NCI-H2029 treated with DMSO at 0.1 percent for 48 hours (cell line): ENCODE results near the gene KRTAP4-1.
A peak's percentile ranks its signal among the peaks of the same experiment; 100 is the strongest.
"Not testable (repeated sequence)": the region's sequence is repeated elsewhere in the genome, so short reads cannot be mapped to it uniquely, and the experiment has no call there.

Experiments used
- DNase-seq: peaks from one replicate; lab custom pipeline; 2025; lab: John Stamatoyannopoulos, UW

Gene KRTAP4-1

DNA sequence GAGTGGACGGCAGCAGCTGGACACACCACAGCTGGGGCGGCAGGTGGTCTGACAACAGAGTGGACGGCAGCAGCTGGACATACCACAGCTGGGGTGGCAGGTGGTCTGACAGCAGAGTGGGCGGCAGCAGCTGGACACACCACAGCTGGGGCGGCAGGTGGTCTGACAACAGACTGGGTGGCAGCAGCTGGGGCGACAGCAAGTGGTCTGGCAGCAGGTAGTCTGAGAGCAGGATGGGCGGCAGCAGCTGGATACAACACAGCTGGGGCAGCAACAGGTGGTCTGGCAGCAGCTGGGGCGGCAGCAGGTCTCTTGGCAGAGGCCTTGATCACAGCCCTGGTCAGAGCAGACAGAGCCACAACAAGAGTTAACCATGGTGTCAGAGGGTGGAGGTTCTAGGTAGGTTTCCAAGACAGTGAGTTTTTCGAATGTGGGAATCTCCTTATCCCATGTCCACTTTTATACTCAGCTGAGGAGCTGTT is at the start of gene KRTAP4-1:
TSS of gene KRTAP4-1 (minus strand) at position 432 of the 482 bp plus-strand sequence. CDS start at position 375, 57 bp downstream.
- no peak for DNase-seq

DNA sequence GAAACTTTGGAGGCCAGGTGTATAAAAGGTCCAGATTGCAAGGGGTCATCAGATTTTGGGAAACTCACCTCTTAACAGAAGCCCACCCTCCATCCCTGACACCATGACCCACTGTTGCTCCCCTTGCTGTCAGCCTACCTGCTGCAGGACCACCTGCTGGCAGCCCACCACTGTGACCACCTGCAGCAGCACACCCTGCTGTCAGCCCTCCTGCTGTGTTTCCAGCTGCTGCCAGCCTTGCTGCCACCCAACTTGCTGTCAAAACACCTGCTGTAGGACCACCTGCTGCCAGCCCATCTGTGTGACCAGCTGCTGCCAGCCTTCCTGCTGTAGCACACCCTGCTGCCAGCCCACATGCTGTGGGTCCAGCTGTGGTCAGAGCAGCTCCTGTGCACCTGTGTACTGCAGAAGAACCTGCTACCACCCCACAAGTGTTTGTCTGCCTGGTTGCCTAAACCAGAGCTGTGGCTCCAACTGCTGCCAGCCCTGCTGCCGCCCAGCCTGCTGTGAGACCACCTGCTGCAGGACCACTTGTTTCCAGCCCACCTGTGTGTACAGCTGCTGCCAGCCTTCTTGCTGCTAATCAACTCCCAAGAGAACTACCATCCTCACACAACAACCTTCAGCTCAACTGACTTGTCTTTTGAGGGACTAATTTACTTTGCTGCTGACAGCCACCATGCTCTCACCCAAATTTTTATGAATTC is 47.8 kb upstream of the KRTAP4-1 start, which contains the start of gene KRTAP9-3:
TSS of gene KRTAP9-3 (plus strand) at position 51 of the 707 bp plus-strand sequence. CDS start at position 104, 53 bp downstream.
- not testable (repeated sequence) for DNase-seq

DNA sequence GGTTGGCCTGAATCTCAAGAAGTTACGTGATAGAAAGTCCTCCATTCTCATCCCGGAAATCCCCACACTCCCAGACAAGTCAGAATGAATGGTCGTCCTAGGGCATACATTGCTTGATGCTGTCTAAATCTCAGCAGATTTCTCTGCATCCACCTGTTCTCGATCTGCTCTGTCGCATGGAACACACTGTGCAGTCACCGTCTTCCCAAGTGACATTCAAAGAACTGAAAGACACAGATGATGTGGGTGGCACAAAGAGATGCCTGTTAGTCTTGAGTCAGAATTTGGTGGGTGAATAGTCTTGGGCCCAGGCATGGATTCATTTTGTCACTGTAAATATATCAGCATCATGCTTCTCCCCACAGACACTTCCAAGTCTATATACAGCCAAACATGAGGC is 47.0 kb upstream of the KRTAP4-1 start:
- DNase-seq = no peak

DNA sequence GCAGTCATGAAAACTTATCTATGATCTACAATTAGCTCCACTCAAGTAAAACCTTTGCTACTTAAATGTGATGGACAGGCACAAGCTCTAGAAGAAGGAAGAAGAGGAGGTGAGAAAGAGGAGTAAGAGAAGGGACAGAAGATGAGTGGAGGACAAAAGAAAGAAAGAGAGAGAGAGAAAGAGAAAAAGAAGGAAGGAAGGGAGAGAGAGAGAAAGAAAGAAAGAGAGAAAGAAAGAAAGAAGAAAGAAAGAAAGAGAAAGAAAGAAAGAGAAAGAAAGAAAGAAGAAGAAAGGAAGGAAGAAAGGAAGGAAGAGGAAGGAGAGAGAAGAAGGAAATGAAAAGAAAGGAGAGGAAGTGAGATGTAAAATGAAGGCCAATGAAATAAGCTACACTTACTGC is 45.4 kb upstream of the KRTAP4-1 start:
- DNase-seq = no peak

DNA sequence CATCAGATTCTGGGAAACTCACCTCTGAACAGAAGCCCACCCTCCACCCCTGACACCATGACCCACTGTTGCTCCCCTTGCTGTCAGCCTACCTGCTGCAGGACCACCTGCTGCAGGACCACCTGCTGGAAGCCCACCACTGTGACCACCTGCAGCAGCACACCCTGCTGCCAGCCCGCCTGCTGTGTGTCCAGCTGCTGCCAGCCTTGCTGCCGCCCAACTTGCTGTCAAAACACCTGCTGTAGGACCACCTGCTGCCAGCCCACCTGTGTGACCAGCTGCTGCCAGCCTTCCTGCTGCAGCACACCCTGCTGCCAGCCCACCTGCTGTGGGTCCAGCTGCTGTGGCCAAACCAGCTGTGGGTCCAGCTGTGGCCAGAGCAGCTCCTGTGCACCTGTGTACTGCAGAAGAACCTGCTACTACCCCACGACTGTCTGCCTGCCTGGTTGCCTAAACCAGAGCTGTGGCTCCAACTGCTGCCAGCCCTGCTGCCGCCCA is 41.9 kb upstream of the KRTAP4-1 start, which contains the start of gene KRTAP9-2:
TSS of gene KRTAP9-2 (plus strand) at position 51 of the 498 bp plus-strand sequence. CDS start at position 58, 7 bp downstream.
- DNase-seq = not testable (repeated sequence)

DNA sequence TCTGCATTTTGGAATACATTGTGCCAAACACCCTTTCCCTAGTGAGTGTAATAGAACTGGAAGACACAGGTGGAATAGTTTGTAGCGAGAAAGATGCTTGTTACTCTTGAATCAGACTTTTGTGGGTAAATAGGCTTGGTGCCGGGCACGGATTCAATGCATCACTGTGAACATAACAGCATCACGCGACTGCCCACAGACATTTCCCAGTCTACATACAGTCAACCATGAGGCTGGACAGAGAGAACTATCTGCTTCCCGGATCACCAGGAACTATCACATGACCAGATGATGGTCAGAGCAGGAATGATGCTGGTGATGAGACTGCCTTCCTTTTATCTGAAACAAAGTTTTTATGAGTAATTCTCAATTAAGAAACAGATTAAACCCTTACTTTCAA is 41.3 kb upstream of the KRTAP4-1 start:
- DNase-seq = no peak

DNA sequence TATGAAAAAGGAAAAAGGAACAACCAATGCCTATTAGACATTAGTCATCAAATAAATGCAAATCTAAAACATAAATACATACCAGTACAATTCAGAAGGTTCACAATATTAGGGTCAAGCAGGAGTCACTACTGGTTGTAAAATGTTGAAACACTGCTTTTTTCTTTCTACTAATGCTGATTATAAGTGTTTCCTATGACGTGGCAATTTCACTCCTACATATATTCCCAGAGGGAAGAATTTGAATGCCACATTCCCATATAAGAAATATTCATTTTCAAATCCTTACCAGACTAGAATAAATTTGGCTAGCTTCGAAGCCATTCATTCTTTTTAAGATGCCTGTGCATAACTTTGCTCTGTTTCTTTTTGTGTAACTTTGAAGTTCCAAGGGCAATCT is 39.1 kb upstream of the KRTAP4-1 start:
- DNase-seq = no peak

DNA sequence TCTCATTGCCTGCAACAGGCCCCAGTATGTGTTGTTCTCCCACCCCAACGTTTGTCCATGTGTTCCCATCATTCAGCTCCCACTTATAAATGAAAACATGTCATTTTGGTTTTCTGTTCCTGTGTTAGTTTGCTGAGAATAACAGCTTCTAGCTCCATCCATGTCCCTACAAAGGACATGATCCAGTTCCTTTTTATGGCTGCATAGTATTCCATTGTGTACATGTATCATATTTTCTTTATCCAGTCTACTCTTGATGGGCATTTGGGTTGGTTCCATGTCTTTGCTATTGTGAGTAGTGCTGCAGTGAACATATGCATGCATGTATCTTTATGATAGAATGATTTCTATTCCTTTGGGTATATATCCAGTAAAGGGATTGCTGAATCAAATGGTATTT is 31.0 kb upstream of the KRTAP4-1 start:
- no peak for DNase-seq

DNA sequence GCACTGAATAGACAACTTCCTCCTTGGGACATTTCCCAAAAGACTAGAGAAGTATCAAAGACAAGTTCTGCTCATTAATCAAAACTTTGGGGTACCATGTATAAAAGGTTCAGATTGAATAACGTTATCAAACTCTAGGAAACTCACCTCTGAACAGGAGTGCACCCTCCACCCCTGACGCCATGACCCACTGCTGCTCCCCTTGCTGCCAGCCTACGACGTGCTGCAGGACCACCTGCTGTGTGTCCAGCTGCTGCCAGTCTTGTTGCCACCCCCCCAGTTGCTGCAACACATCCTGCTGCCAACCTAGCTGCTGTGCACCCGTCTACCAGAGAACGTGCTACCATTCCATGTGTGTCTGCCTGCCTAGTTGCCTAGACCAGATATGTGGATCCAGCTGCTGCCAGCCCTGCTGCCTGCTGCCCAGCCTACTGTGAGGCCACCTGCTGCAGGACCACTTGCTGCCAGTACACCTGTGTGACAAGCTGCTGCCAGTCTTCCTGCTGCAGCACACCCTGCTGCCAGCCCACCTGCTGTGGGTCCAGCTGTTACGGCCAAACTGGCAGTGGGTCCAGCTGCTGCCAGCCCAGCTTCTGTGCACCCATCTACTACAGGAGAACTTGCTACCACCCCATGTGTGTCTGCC is 27.9 kb upstream of the KRTAP4-1 start:
- peak; percentile 49 for DNase-seq

DNA sequence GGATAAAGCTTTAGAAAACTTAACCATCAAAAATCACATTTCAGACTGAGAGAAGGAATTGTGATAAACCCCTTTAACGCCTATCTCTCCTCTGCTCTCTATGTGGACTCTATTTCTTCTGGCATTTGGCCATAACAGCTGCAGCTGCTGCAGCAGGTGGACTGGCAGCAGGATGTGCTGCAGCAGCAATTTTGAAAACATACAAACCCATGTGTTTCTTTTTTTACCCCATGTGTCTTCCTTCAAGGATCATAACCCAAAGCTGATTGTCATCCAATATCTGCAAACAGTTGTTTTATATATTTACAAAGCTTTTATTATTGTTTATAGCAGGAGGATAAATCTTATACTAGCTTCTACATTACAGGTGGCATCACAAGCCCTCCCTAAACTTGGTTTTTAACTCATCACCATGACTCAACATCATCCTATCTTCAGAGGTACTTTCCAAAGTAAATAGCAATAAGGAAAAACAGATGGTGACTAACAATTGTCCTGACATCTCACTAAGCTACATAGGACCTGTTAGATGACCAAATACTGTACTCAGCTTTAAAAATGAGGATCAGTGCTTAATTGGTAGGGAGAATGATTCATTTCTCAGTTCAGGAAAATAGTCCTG is 27.2 kb upstream of the KRTAP4-1 start:
- DNase-seq = peak; percentile 31

DNA sequence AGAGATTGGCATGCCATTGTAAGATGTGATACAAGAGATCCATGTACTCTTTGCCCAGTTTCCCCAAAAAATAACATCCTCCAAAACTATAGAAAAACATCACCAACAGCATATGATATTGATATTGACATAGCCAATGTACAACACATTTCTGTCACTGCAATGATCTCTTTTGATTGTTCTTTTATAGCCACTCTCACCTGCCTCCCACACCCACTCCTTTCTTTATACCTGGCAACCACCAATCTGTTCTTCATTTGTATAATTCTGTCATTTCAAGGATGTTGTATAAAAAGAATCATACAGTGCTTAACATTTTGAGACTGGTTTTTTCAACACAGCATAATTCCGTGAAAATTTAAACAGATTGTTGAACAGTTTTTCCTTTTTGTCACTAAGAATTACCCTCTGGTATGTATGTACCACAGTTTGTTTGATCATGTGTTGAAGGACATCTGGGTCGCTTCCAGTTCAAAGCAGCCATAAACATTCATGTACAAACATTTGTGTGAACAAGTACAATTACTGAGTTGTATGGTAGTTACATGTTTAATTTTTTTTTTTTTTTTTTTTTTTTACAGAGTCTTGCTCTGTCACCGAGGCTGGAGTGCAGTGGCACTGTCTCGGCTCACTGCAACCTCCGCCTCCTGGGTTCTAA is 14.8 kb upstream of the KRTAP4-1 start:
- peak; percentile 39 for DNase-seq

DNA sequence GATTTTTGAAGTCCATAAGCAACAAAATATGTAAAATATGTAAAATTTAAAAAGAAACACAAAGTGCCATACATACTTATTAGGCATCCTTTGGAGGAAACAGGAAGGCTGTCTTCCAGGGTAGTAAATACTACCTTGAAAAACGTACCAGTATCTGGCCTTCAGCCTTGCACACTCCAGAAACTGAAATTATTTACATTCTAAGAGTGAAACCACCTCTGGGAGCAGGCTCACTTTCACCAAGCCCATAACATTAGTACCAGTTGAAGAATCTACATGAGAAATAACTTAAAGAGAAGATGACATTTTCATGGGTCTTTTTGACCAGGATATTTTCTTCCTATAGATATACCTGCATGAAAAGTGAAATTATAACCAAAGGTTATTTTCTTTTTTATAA is 11.4 kb upstream of the KRTAP4-1 start:
- DNase-seq = no peak

DNA sequence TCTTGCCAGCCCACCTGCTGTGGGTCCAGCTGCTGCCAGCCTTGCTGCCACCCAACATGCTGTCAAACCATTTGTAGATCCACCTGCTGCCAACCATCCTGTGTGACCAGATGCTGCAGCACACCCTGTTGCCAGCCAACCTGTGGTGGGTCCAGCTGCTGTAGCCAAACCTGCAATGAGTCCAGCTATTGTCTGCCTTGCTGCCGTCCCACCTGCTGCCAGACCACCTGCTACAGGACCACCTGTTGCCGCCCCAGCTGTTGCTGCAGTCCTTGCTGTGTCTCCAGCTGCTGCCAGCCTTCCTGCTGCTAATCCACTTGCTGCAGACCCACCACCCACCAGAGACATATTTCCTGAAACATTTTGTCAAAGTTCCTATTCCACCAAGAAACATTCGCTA is 5.6 kb upstream of the KRTAP4-1 start:
- no peak for DNase-seq

DNA sequence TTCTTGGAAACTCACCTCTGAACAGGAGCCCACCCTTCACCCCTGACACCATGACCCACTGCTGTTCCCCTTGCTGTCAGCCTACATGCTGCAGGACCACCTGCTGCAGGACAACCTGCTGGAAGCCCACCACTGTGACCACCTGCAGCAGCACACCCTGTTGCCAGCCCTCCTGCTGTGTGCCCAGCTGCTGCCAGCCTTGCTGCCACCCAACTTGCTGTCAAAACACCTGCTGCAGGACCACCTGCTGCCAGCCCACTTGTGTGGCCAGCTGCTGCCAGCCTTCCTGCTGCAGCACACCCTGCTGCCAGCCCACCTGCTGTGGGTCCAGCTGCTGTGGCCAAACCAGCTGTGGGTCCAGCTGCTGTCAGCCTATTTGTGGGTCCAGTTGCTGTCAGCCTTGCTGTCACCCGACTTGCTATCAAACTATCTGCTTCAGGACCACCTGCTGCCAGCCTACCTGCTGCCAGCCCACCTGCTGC is 5.2 kb upstream of the KRTAP4-1 start, which contains the start of gene KRTAP9-1:
TSS of gene KRTAP9-1 (plus strand) at position 51 of the 482 bp plus-strand sequence. CDS start at position 51, 0 bp downstream.
- not testable (repeated sequence) for DNase-seq

DNA sequence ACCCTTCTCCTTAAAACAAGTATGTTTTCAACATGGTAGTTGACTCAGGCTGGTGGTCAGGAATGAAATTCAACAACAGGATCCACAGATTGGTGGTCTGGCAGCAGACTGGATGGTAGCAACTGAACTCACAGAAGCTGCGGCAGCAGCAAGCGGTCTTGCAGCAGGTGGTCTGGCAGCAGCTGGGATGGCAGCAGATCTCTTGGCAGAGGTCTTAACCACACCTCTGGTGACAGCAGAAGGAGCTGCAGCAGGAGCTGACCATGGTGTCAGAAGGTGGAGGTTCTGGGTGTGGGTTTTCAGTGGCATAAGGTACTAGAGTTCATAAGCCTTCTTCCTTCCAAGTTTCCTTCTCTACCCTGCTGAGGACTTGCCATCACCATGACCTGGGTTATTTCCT is 2.2 kb upstream of the KRTAP4-1 start:
- DNase-seq = no peak

DNA sequence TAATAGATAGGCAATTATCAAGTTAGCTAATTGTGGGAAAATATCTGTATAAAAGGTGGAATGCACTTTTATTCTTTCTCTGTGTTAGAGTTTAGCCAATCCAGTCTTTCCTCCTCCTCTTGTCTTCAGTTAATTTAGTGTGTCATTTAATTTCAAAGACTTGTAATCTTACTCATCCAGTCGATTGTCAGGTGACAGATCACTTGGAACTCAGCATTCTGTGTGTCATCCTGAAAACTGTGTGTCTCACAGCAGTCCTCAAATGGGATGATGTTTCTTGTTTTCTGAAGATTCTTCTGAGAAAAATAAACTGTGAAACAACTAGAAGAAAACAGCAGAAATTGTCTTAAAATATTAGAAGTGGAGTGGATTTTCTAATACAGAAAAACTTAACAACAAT is 290 bp upstream of the KRTAP4-1 start:
- no peak for DNase-seq

DNA sequence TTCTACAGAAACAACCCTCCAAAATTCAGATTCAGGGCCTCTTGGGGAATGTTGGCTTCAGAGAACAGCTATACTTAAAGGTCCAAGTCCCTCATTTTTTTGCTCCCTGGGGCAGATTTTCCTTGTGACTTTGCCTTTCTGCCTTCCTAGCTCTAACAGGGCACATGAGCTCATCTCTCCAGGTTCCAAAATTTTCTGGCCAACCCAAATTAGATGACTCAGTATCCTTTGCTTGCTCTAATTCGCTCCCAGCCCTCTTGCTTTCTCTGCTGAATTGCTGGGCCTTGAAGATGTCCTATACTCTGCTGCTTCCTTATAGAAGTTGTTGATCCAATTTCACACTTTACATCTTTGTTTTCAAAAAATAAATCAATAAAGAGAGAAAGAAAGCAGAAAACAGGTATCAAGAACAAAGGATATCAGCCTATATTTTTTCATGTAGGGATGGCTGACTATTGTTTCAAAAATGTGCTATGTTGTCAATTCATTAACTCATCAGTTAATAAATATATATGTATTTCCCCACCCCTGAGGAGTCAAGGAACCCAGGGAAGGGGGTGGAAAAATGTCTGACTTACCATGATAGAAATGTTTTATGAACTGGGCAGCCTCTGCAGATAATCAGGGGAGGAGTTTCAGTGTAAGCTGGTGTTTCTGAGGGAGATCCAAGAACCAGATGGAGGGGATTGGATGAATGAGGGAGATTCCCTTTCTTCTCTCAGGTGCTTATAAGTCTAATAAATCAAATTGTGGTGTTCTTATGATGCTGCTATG is 5.7 kb downstream of the KRTAP4-1 start:
- DNase-seq = no peak

DNA sequence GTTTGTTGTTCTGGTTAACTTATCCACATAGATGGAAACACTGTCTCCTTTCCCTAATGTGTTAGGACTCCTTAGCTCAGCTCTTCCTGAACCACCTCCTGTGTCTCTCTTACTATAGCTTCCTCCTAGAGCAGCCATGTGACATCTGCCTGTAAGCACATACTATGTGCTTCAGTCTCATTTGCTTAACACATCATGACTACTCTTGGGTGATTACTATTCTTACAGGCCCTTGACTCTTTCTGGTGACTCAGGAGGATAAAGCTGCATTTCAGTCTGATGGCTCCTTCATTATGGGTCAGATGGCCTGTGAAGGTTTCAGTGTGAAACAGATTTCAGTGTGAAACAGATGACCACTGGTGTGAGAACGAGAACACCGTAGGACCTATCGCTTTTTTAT is 6.4 kb downstream of the KRTAP4-1 start:
- DNase-seq = no peak

DNA sequence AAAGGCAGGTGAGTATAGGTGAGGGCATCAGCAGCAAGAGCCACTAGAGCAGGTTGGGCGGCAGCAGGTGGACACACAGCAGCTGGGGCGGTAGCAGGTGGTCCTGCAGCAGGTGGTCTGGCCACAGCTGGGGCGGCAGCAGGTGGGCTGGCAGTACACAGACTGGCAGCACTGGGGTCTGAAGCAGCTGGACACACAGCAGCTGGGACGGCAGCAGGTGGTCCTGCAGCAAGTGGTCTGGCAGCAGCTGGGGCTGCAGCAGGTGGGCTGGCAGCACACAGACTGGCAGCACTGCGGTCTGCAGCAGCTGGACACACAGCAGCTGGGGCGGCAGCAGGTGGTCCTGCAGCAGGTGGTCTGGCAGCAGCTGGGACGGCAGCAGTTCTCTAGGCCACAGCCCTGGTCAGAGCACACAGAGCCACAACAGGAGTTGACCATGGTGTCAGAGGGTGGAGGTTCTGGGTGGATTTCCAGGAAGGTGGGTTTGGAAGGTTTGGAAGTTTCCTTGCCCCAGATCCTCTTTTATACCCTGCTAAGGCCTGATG is 6.9 kb downstream of the KRTAP4-1 start, which contains the start of gene KRTAP4-2:
TSS of gene KRTAP4-2 (minus strand) at position 495 of the 545 bp plus-strand sequence. CDS start at position 438, 57 bp downstream.
- no peak for DNase-seq

DNA sequence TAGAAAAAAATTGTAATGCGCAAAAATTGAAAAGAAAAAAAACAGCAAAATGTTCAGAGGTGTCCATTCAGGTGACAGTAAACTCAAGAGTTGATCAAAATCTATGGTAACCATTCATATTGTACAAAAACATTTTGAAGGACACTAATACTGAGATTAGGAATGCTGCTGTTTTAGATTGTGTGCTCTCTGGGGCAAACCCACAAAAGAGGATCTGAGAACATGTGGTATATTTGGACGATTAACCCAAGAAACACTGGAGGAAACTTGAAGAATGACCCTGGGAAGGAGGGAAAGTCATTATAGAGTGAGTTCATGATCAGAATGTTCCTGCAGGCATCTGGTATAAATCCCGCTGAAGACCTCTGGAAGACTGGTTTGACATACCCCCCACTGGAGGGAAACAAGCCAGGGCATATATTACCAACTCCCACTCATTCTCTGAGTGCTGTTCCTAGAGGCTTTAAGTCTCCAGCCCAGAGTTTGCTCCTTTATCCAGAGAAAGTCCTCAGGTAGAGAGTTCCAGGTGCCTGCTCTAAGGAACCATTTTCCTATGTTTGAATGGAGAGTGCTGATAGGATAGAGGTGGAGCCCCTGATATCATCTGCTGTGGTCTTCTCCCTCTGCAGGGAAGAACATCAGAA is 7.8 kb downstream of the KRTAP4-1 start:
- DNase-seq = no peak
